ENCODE data around the gene C22orf39.
A peak's percentile ranks its signal among the peaks of the same experiment; 100 is the strongest.

C22orf39 gene

GRCh38 chr22:19488285-19488684 lies 40.8 kb upstream of the C22orf39 start:
- Histone ChIP-seq H3K36me3 (ENCODE audit: control insufficient read depth, insufficient read depth, low read length) (peaks cover 18% of the 10 kb centered on the region), H3K9me3 (ENCODE audit: control insufficient read depth, low read length) (no peaks in the 10 kb centered on the region), H3K27me3 (ENCODE audit: control insufficient read depth, insufficient read depth, low read length, poor library complexity, severe bottlenecking) (no peaks in the 10 kb centered on the region), H3K27ac (ENCODE audit: insufficient read depth, low read depth, low read length, poor library complexity, severe bottlenecking) (no peak overlapping the region), H3K4me3 (ENCODE audit: insufficient read depth, low read depth, low read length) (no peak overlapping the region), H3K4me1 (ENCODE audit: control insufficient read depth, insufficient read depth, low read length) (no peaks in the 10 kb centered on the region)
- 90 to 94% methylated on average over 2 of the region's 2 CpGs for WGBS, 2 experiments

DNA sequence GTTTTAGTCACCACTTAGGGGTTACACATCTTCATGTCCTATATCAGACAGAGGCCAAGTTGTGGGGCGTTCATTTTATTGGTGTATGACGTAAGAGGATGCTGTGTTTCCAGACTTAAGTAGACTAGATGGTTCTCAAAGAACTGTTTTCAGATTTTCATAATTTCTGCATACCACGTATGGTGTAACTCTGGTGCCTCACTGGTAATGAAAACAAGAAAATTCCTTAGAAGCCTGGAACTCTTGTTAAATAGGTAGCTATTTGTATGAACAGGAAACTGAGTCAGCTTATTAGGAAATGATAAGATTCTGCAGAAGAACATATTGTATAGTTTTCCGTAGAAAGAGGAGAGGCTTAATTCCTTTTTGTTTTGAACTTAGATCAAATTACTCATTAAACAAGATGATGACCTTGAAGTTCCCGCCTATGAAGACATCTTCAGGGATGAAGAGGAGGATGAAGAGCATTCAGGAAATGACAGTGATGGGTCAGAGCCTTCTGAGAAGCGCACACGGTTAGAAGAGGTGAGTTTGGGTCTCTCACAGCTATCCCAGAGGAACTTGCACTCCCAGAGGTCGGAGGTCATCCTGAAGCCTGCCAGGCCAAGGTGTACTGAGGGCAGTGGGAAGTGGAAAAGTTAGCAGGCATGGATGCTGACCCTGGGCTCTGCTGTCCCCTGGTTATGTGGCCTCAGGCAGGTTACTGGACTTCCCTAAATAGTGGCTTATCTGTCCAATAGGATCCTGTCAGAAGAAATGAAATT lies 36.2 kb upstream of the C22orf39 start:
- Histone ChIP-seq H3K9me3 (ENCODE audit: control insufficient read depth, low read length) (no peaks in the 10 kb centered on the region), H3K27ac (ENCODE audit: insufficient read depth, low read depth, low read length, poor library complexity, severe bottlenecking) (no peak overlapping the region), H3K4me1 (ENCODE audit: control insufficient read depth, insufficient read depth, low read length) (peaks cover 11% of the 10 kb centered on the region), H3K36me3 (ENCODE audit: control insufficient read depth, insufficient read depth, low read length) (peaks cover 22% of the 10 kb centered on the region), H3K4me3 (ENCODE audit: insufficient read depth, low read depth, low read length) (no peak overlapping the region), H3K27me3 (ENCODE audit: control insufficient read depth, insufficient read depth, low read length, poor library complexity, severe bottlenecking) (no peaks in the 10 kb centered on the region)
- WGBS, 2 experiments: 93 to 94% methylated on average over 8 of the region's 8 CpGs

GRCh38 chr22:19482297-19482696 lies 34.8 kb upstream of the C22orf39 start:
- H3K4me1 ChIP-seq (ENCODE audit: control insufficient read depth, insufficient read depth, low read length): peaks cover 16% of the 10 kb centered on the region
- H3K27ac ChIP-seq (ENCODE audit: insufficient read depth, low read depth, low read length, poor library complexity, severe bottlenecking): no peak overlapping the region
- H3K4me3 ChIP-seq (ENCODE audit: insufficient read depth, low read depth, low read length): no peak overlapping the region
- no peaks in the 10 kb centered on the region for H3K9me3 ChIP-seq (ENCODE audit: control insufficient read depth, low read length)
- WGBS, 2 experiments: 96 to 97% methylated on average over 9 of the region's 9 CpGs
- peaks cover 22% of the 10 kb centered on the region for H3K36me3 ChIP-seq (ENCODE audit: control insufficient read depth, insufficient read depth, low read length)
- no peaks in the 10 kb centered on the region for H3K27me3 ChIP-seq (ENCODE audit: control insufficient read depth, insufficient read depth, low read length, poor library complexity, severe bottlenecking)

- Histone ChIP-seq H3K4me3 (ENCODE audit: insufficient read depth, low read depth, low read length) (peak overlapping the region; percentile 70), H3K9me3 (ENCODE audit: control insufficient read depth, low read length) (no peaks in the 10 kb centered on the region), H3K36me3 (ENCODE audit: control insufficient read depth, insufficient read depth, low read length) (peaks cover 20% of the 10 kb centered on the region), H3K27me3 (ENCODE audit: control insufficient read depth, insufficient read depth, low read length, poor library complexity, severe bottlenecking) (no peaks in the 10 kb centered on the region), H3K4me1 (ENCODE audit: control insufficient read depth, insufficient read depth, low read length) (peaks cover 16% of the 10 kb centered on the region), H3K27ac (ENCODE audit: insufficient read depth, low read depth, low read length, poor library complexity, severe bottlenecking) (no peak overlapping the region)
- 79 to 80% methylated on average over 10 of the region's 10 CpGs for WGBS, 2 experiments
Observed at GRCh38 chr22:19480789-19481188, 33.3 kb upstream of the C22orf39 start.

DNA sequence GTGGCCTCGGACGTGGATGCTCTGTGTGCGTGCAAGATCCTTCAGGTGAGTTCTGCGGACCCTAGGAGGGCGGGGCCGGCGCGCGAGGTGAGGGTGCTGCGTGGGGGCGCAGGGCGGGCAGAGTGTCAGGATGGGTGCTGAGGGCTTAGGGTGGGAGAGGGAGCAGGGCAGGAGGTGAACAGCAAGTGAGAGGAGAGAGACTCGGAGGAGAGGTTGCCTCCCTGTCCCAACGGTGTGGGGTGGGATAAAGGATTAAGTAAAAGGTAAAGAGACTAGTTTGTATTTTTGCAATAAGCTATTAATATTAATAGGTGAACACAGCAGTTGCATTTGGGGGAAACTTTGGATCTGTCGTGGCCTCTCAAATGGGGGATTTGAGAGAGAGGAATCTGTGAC lies 32.7 kb upstream of the C22orf39 start:
- no peaks in the 10 kb centered on the region for H3K9me3 ChIP-seq (ENCODE audit: control insufficient read depth, low read length)
- peaks cover 16% of the 10 kb centered on the region for H3K4me1 ChIP-seq (ENCODE audit: control insufficient read depth, insufficient read depth, low read length)
- no peaks in the 10 kb centered on the region for H3K27me3 ChIP-seq (ENCODE audit: control insufficient read depth, insufficient read depth, low read length, poor library complexity, severe bottlenecking)
- H3K4me3 ChIP-seq (ENCODE audit: insufficient read depth, low read depth, low read length): peak overlapping the region; percentile 70
- H3K27ac ChIP-seq (ENCODE audit: insufficient read depth, low read depth, low read length, poor library complexity, severe bottlenecking): no peak overlapping the region
- H3K36me3 ChIP-seq (ENCODE audit: control insufficient read depth, insufficient read depth, low read length): peaks cover 14% of the 10 kb centered on the region
- 1% methylated on average over 15 of the region's 15 CpGs for WGBS, 2 experiments

- WGBS, 2 experiments: 0 to 1% methylated on average over 49 to 50 of the region's 50 CpGs
- peak within 1 kb of the TSS; percentile 99 for H3K27ac ChIP-seq (ENCODE audit: insufficient read depth, low read depth, low read length, poor library complexity, severe bottlenecking)
- peaks cover 11% of the 10 kb centered on the region for H3K36me3 ChIP-seq (ENCODE audit: control insufficient read depth, insufficient read depth, low read length)
- no peaks in the 10 kb centered on the region for H3K27me3 ChIP-seq (ENCODE audit: control insufficient read depth, insufficient read depth, low read length, poor library complexity, severe bottlenecking)
- H3K9me3 ChIP-seq (ENCODE audit: control insufficient read depth, low read length): no peaks in the 10 kb centered on the region
- H3K4me1 ChIP-seq (ENCODE audit: control insufficient read depth, insufficient read depth, low read length): peaks cover 16% of the 10 kb centered on the region
- peak within 1 kb of the TSS; percentile 70 for H3K4me3 ChIP-seq (ENCODE audit: insufficient read depth, low read depth, low read length)
Observed at GRCh38 chr22:19479355-19480172, 32.1 kb upstream of the C22orf39 start, which contains the start of gene CDC45. Gene CDC45 (plus strand): TSS chr22:19479920. CDS start chr22:19479969, 49 bp downstream.

GRCh38 chr22:19478901-19479354 lies 31.4 kb upstream of the C22orf39 start, which contains the start of gene UFD1:
Gene UFD1 (minus strand): TSS chr22:19479193. CDS start chr22:19479085, 108 bp downstream.
- H3K36me3 ChIP-seq (ENCODE audit: control insufficient read depth, insufficient read depth, low read length): peaks cover 5% of the 10 kb centered on the region
- no peaks in the 10 kb centered on the region for H3K9me3 ChIP-seq (ENCODE audit: control insufficient read depth, low read length)
- no peaks in the 10 kb centered on the region for H3K27me3 ChIP-seq (ENCODE audit: control insufficient read depth, insufficient read depth, low read length, poor library complexity, severe bottlenecking)
- H3K4me1 ChIP-seq (ENCODE audit: control insufficient read depth, insufficient read depth, low read length): peaks cover 16% of the 10 kb centered on the region
- WGBS, 2 experiments: 0% methylated on average over 41 to 42 of the region's 42 CpGs
- peak within 1 kb of the TSS; percentile 70 for H3K4me3 ChIP-seq (ENCODE audit: insufficient read depth, low read depth, low read length)
- peak within 1 kb of the TSS; percentile 99 for H3K27ac ChIP-seq (ENCODE audit: insufficient read depth, low read depth, low read length, poor library complexity, severe bottlenecking)

- peaks cover 5% of the 10 kb centered on the region for H3K36me3 ChIP-seq (ENCODE audit: control insufficient read depth, insufficient read depth, low read length)
- no peaks in the 10 kb centered on the region for H3K9me3 ChIP-seq (ENCODE audit: control insufficient read depth, low read length)
- no peaks in the 10 kb centered on the region for H3K27me3 ChIP-seq (ENCODE audit: control insufficient read depth, insufficient read depth, low read length, poor library complexity, severe bottlenecking)
- peak overlapping the region; percentile 70 for H3K4me3 ChIP-seq (ENCODE audit: insufficient read depth, low read depth, low read length)
- peaks cover 16% of the 10 kb centered on the region for H3K4me1 ChIP-seq (ENCODE audit: control insufficient read depth, insufficient read depth, low read length)
- peak overlapping the region; percentile 99 for H3K27ac ChIP-seq (ENCODE audit: insufficient read depth, low read depth, low read length, poor library complexity, severe bottlenecking)
- WGBS, 2 experiments: 6 to 7% methylated on average over 29 to 31 of the region's 31 CpGs
Observed at GRCh38 chr22:19478045-19478900, 30.8 kb upstream of the C22orf39 start.

DNA sequence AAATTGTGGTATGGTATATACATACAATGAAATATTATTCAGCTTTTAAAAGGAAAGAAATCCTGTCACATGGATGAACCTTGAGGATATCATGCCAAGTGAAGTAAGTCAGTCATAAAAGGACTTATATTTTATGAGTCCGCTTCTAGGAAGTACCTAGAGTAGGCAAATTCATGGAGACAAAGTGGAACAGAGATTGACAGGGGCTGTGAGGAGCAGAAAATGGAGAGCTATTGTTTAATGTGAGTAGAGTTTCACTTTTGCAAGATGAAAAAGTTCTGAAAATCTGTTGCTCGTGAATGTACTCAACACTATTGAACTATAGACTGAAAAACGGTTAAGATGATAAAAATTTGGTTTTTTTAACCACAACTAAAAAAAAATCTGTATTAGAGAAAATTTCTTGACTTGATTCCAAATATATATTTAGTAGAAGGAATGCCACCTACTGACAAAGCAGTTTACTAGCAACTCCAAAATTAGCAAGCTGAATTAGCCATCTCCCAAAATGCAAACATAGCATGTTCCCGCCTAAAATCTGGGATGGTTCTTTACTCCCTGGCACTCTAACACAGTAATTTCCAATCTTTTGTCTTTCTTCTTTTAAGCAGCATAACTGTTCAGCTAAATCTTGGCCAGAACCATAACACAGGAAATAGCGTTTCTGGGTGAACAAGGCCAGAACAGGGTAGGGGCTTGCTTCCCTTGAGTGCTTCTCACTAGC lies 30.0 kb upstream of the C22orf39 start:
- no peaks in the 10 kb centered on the region for H3K27me3 ChIP-seq (ENCODE audit: control insufficient read depth, insufficient read depth, low read length, poor library complexity, severe bottlenecking)
- peaks cover 5% of the 10 kb centered on the region for H3K36me3 ChIP-seq (ENCODE audit: control insufficient read depth, insufficient read depth, low read length)
- H3K4me3 ChIP-seq (ENCODE audit: insufficient read depth, low read depth, low read length): peak overlapping the region; percentile 70
- 77 to 88% methylated on average over 4 of the region's 5 CpGs for WGBS, 2 experiments
- H3K27ac ChIP-seq (ENCODE audit: insufficient read depth, low read depth, low read length, poor library complexity, severe bottlenecking): no peak overlapping the region
- peaks cover 16% of the 10 kb centered on the region for H3K4me1 ChIP-seq (ENCODE audit: control insufficient read depth, insufficient read depth, low read length)
- H3K9me3 ChIP-seq (ENCODE audit: control insufficient read depth, low read length): no peaks in the 10 kb centered on the region
